Sigmoid colon (tissue), 4 donors: ENCODE measurements around the gene THSD7A.

Source experiments
- CTCF ChIP-seq, 4 experiments: fragments of 450-650 bp in 3 of 4; fragments of 200-600 bp in 1 of 4; IDR thresholded peaks; one replicate each; pipeline ENCODE4 v1.5.1; 2016 to 2019; ENCODE audit warnings: antibody characterized with exemption in 4 of 4, mild to moderate bottlenecking in 3 of 4, moderate library complexity in 2 of 4
- POLR2AphosphoS5 ChIP-seq, 4 donors: sonication (generic); formaldehyde crosslinking; IDR thresholded peaks; one replicate each; pipeline ENCODE4 v1.6.1; 2017; ENCODE audit warnings: antibody characterized with exemption in 4 of 4

GRCh38 chr7:11533229-11533820 lies 298.7 kb downstream of the THSD7A start:
- TF ChIP-seq CTCF (IDR thresholded peaks at IDR 0.05) (no peak), POLR2AphosphoS5 (IDR thresholded peaks at IDR 0.05) (no peak)
